IMR-90 (cell line): Measurements from ENCODE around the gene SPATS2L. TPM values are rescaled to one million over a fixed set of nuclear protein-coding genes. Genes with fewer than 3 reads are reported as not detected.

Experiments
- ATAC-seq: fragments of 200-7000 bp; cut with Tn5 transposase; 2 replicates; pipeline ENCODE4 v1.9.1; 2020; ENCODE audit warnings: low read depth, mild to moderate bottlenecking, moderate library complexity
- BruUV-seq: library from RNA; stranded (reverse); fragments of 400-500 nt; replicated peaks from 2 replicates; lab custom pipeline; 2021; lab: Mats Ljungman, UMichigan
- CTCF ChIA-PET: fragments of 300-600 bp; formaldehyde crosslinking; extraction: SDS; loops from one replicate; lab custom pipeline; 2021; ENCODE audit warnings: antibody characterized with exemption; lab: Yijun Ruan, JAX
- POLR2A ChIA-PET: fragments of 300-600 bp; sonication (Branson Sonifier 250); formaldehyde crosslinking; loops from one replicate; lab custom pipeline; 2022; ENCODE audit warnings: antibody characterized with exemption; ENCODE audit not compliant: unreplicated experiment; lab: Charles Lee
- DNase-seq: peaks from one replicate; pipeline ENCODE4 v3.0.0; 2013
- H2AFZ ChIP-seq: replicated peaks from 2 replicates; pipeline ENCODE3; 2013; ENCODE audit warnings: low read length, mild to moderate bottlenecking; ENCODE audit not compliant: poor library complexity
- H2AK5ac ChIP-seq: 2 replicates; pipeline ENCODE4 v1.6.1; 2013; ENCODE audit warnings: low read depth, low read length, inconsistent platforms
- H2AK9ac ChIP-seq: replicated peaks from 2 replicates; pipeline ENCODE3; 2013; ENCODE audit warnings: mild to moderate bottlenecking, low read depth, low read length, moderate library complexity; ENCODE audit not compliant: poor library complexity
- H2BK120ac ChIP-seq: 2 replicates; pipeline ENCODE4 v1.6.1; 2013; ENCODE audit warnings: low read depth, low read length, inconsistent platforms
- H2BK15ac ChIP-seq: 3 replicates; pipeline ENCODE4 v1.6.1; 2013; ENCODE audit warnings: low read depth, low read length, inconsistent platforms
- H2BK20ac ChIP-seq: 2 replicates; pipeline ENCODE4 v1.6.1; 2013; ENCODE audit warnings: low read depth, mild to moderate bottlenecking, inconsistent platforms, low read length, moderate library complexity
- H2BK5ac ChIP-seq: 2 replicates; pipeline ENCODE4 v1.6.1; 2013; ENCODE audit warnings: mild to moderate bottlenecking, low read depth, low read length, inconsistent platforms; ENCODE audit not compliant: poor library complexity, severe bottlenecking
- H3K14ac ChIP-seq: replicated peaks from 2 replicates; pipeline ENCODE4 v1.6.1; 2013; ENCODE audit warnings: low read depth, low read length, inconsistent platforms
- H3K18ac ChIP-seq: 2 replicates; pipeline ENCODE4 v1.6.1; 2013; ENCODE audit warnings: low read depth, low read length, control low read depth
- H3K23ac ChIP-seq: 2 replicates; pipeline ENCODE4 v1.6.1; 2013; ENCODE audit warnings: low read depth, low read length, inconsistent platforms
- H3K27ac ChIP-seq: 2 replicates; pipeline ENCODE4 v1.5.1; 2013; ENCODE audit warnings: mild to moderate bottlenecking, control low read depth, low read length; ENCODE audit not compliant: insufficient read depth
- H3K27me3 ChIP-seq: 2 replicates; pipeline ENCODE4 v1.6.1; 2013; ENCODE audit warnings: low read length; ENCODE audit not compliant: control insufficient read depth, insufficient read depth
- H3K36me3 ChIP-seq: 2 replicates; pipeline ENCODE4 v1.6.1; 2013; ENCODE audit warnings: low read length, mixed read lengths; ENCODE audit not compliant: control insufficient read depth, insufficient read depth
- H3K4ac ChIP-seq: 2 replicates; pipeline ENCODE4 v1.6.1; 2013; ENCODE audit warnings: low read depth, low read length, inconsistent platforms
- H3K4me1 ChIP-seq: 2 replicates; pipeline ENCODE4 v1.6.1; 2013; ENCODE audit warnings: low read length, mixed read lengths; ENCODE audit not compliant: control insufficient read depth, insufficient read depth
- H3K4me2 ChIP-seq: 2 replicates; pipeline ENCODE4 v1.6.1; 2013; ENCODE audit warnings: low read depth, mild to moderate bottlenecking, control low read depth, low read length, moderate library complexity
- H3K4me3 ChIP-seq: 2 replicates; pipeline ENCODE4 v1.5.1; 2013; ENCODE audit warnings: low read depth, mild to moderate bottlenecking, control low read depth, low read length, moderate library complexity; ENCODE audit not compliant: insufficient read depth
- H3K56ac ChIP-seq: 2 replicates; pipeline ENCODE4 v1.6.1; 2013; ENCODE audit warnings: low read length, inconsistent platforms; ENCODE audit not compliant: insufficient read depth; ENCODE audit errors: extremely low read depth
- H3K79me1 ChIP-seq, 2 experiments: 2 replicates each; pipeline ENCODE4 v1.6.1; 2013; ENCODE audit warnings: low read length in 2 of 2, inconsistent platforms in 1 of 2, low read depth in 1 of 2
- H3K9ac ChIP-seq: 2 replicates; pipeline ENCODE4 v1.6.1; 2013; ENCODE audit warnings: low read depth, low read length, control low read depth
- H3K9me1 ChIP-seq: 2 replicates; pipeline ENCODE4 v1.6.1; 2013; ENCODE audit warnings: low read length, inconsistent platforms; ENCODE audit not compliant: insufficient read depth
- H3K9me3 ChIP-seq: 2 replicates; pipeline ENCODE4 v1.6.1; 2013; ENCODE audit warnings: low read length; ENCODE audit not compliant: control insufficient read depth, insufficient read depth
- H4K20me1 ChIP-seq: 2 replicates; pipeline ENCODE4 v1.6.1; 2013; ENCODE audit warnings: low read length, inconsistent platforms; ENCODE audit not compliant: insufficient read depth
- H4K5ac ChIP-seq: 2 replicates; pipeline ENCODE4 v1.6.1; 2013; ENCODE audit warnings: mild to moderate bottlenecking, low read depth, low read length, control low read depth
- H4K8ac ChIP-seq, 2 experiments: 2 replicates each; pipeline ENCODE4 v1.6.1; 2013; ENCODE audit warnings: low read depth in 2 of 2, low read length in 2 of 2, control low read depth in 1 of 2, inconsistent platforms in 1 of 2
- H4K91ac ChIP-seq: 2 replicates; pipeline ENCODE4 v1.6.1; 2013; ENCODE audit warnings: low read depth, low read length, inconsistent platforms; ENCODE audit not compliant: insufficient read depth
- BHLHE40 ChIP-seq: fragments of 150-350 bp; IDR thresholded peaks from 2 replicates; pipeline ENCODE4 v1.6.1; 2016; ENCODE audit warnings: mild to moderate bottlenecking, low read depth, low read length
- CEBPB ChIP-seq: IDR thresholded peaks from 2 replicates; pipeline ENCODE4 v1.6.1; 2012; ENCODE audit warnings: low read depth, low read length, improper control_type of control experiment
- CTCF ChIP-seq: conservative IDR thresholded peaks from 2 replicates; pipeline ENCODE4 v1.5.1; 2012; ENCODE audit warnings: mild to moderate bottlenecking, low read depth, low read length, improper control_type of control experiment
- FOS ChIP-seq: fragments of 150-350 bp; IDR thresholded peaks from 2 replicates; pipeline ENCODE4 v1.6.1; 2016; ENCODE audit warnings: low read depth, low read length
- POLR2A ChIP-seq: IDR thresholded peaks from 2 replicates; pipeline ENCODE4 v1.6.1; 2012; ENCODE audit warnings: mild to moderate bottlenecking, low read depth, low read length
- RAD21 ChIP-seq: IDR thresholded peaks from 2 replicates; pipeline ENCODE4 v1.6.1; 2012; ENCODE audit warnings: low read length, improper control_type of control experiment
- RFX5 ChIP-seq: IDR thresholded peaks from 2 replicates; pipeline ENCODE4 v1.8.0; 2012; ENCODE audit warnings: low read depth, mild to moderate bottlenecking, low read length, moderate library complexity
- USF2 ChIP-seq: fragments of 150-350 bp; IDR thresholded peaks from 2 replicates; pipeline ENCODE4 v1.6.1; 2017; ENCODE audit warnings: mild to moderate bottlenecking, antibody characterized with exemption, low read length, low read depth
- WGBS, 2 experiments: methylation state at CpG; one replicate each; pipeline versions ENCODE4 v1.1.5 to v1.1.7; 2013; ENCODE audit warnings: missing lambda C conversion rate in 2 of 2; ENCODE audit not compliant: insufficient read length in 1 of 2; ENCODE audit errors: extremely low coverage in 2 of 2; 5-methylcytosine and 5-hydroxymethylcytosine counted together
- dilution Hi-C: fragments of 300-500 bp; cut with HindIII; formaldehyde crosslinking; loops from one replicate; pipeline ENCODE4 v1.14.3; 2018; ENCODE audit warnings: low sequenced_read_pairs; ENCODE audit not compliant: unreplicated experiment
- in situ Hi-C: fragments of 300-500 bp; cut with MboI; formaldehyde crosslinking; loops from 3 replicates; pipeline ENCODE4 v1.14.3; 2019; ENCODE audit warnings: low sequenced_read_pairs, inconsistent platforms, mixed read lengths
- intact Hi-C: fragments of 100-400 bp; cut with micrococcal nuclease; formaldehyde crosslinking; loops from 2 replicates; pipeline ENCODE4 v1.10.0; 2022
- polyA plus RNA-seq, 3 experiments: library from polyadenylated mRNA; depleted of rRNA; stranded (reverse); fragments of >200 nt; gene quantifications; 2 replicates each; pipeline ENCODE4 v1.2.3, GENCODE V29; 2012; ENCODE audit warnings: low replicate concordance in 1 of 3
- total RNA-seq: library from RNA; depleted of rRNA; stranded (reverse); fragments of >200 nt; gene quantifications from 2 replicates; pipeline ENCODE4 v1.2.3, GENCODE V29; 2012

SPATS2L gene
- total and polyA plus RNA-seq, 2 of the 4 experiments (the other 2 are of a cell fraction), result 118 to 155 TPM

GRCh38 chr2:200450288-200450687 lies 143.8 kb downstream of the SPATS2L start (continued):
- TF ChIP-seq CTCF, result no peak

- Histone ChIP-seq H3K4me1 (peaks cover 15% of the 10 kb centered on the region), H3K18ac (no peak overlapping the region), H4K20me1 (peaks cover 12% of the 10 kb centered on the region), H2AK9ac (no peak overlapping the region), H3K36me3 (peaks cover 33% of the 10 kb centered on the region), H3K27me3 (no peaks in the 10 kb centered on the region), H2AFZ (no peak overlapping the region), H3K9me1 (peaks cover 19% of the 10 kb centered on the region), H2BK5ac (no peak overlapping the region), H3K27ac (no peak overlapping the region), H3K4me2 (no peak overlapping the region), H4K5ac (no peak overlapping the region), H2AK5ac (no peak overlapping the region), H2BK20ac (no peak overlapping the region), H2BK15ac (no peak overlapping the region), H3K23ac (no peak overlapping the region), H2BK120ac (no peak overlapping the region), H4K8ac (no peak overlapping the region), H3K9ac (no peak overlapping the region), H3K79me1 (peaks cover 21 to 74% of the 10 kb centered on the region in 2 experiments), H4K91ac (no peak overlapping the region), H3K56ac (no peak overlapping the region), H3K9me3 (no peaks in the 10 kb centered on the region), H3K4me3 (no peak overlapping the region), H3K14ac (no peak overlapping the region), H3K4ac (no peak overlapping the region)
- dilution Hi-C loops (no loop called here), intact Hi-C loops (no loop called here), in situ Hi-C loops (no loop called here)
- TF ChIP-seq CTCF (no peak), RFX5 (no peak), CEBPB (no peak), RAD21 (no peak), BHLHE40 (no peak), POLR2A (no peak), USF2 (no peak), FOS (no peak)
- ChIA-PET POLR2A (no interaction called here), CTCF (no interaction called here)
- BruUV-seq, result no TSS peak
- WGBS, 2 experiments, result no CpG with 5 or more reads among the region's 2 CpGs
- ATAC-seq, result no peak
- DNase-seq, result no peak
Observed at GRCh38 chr2:200451511-200451910, 145.0 kb downstream of the SPATS2L start.
